Renal pelvis (tissue), 4 donors: Measurements from ENCODE around the gene ZNF487. TPM values are rescaled to one million over a fixed set of nuclear protein-coding genes. Genes with fewer than 3 reads are reported as not detected.
A peak's percentile ranks its signal among the peaks of the same experiment; 100 is the strongest.
"Not testable (repeated sequence)": the region's sequence is repeated elsewhere in the genome, so short reads cannot be mapped to it uniquely, and the experiment has no call there.

Source experiments
- DNase-seq: peaks from one replicate; pipeline ENCODE4 v3.0.0-alpha.2; 2013
- polyA plus RNA-seq, 3 donors: library from polyadenylated mRNA; unstranded; fragments of 120-200 nt; gene quantifications; one replicate each; pipeline ENCODE4 v1.2.1, GENCODE V29; 2013; ENCODE audit not compliant: insufficient read length in 3 of 3

Gene ZNF487
- polyA plus RNA-seq, 3 donors = 9.2 to 14.7 (median 14.2) TPM

GRCh38 chr10:43402880-43403452 lies 33.9 kb upstream of the ZNF487 start:
- DNase-seq = no peak

GRCh38 chr10:43403911-43404703 lies 32.8 kb upstream of the ZNF487 start:
- DNase-seq = no peak

- no peak for DNase-seq
These were observed 32.2 kb upstream of the ZNF487 start for GRCh38 chr10:43404704-43405084.

- peak; percentile 61 for DNase-seq
These were observed 29.7 kb upstream of the ZNF487 start for GRCh38 chr10:43407148-43407575.

GRCh38 chr10:43407576-43408330 lies 29.2 kb upstream of the ZNF487 start:
- DNase-seq = peak; percentile 89

- DNase-seq = no peak
These were observed 28.6 kb upstream of the ZNF487 start for GRCh38 chr10:43408331-43408709.

- DNase-seq = peak; percentile 96
These were observed 28.1 kb upstream of the ZNF487 start, which contains the start of gene HNRNPF for GRCh38 chr10:43408710-43409384. TSS of gene HNRNPF (minus strand) at chr10:43409186. CDS start at chr10:43387884, 21,302 bp downstream.

- DNase-seq = no peak
These were observed 27.4 kb upstream of the ZNF487 start for GRCh38 chr10:43409385-43410109.

GRCh38 chr10:43410345-43410744 lies 26.6 kb upstream of the ZNF487 start:
- no peak for DNase-seq

- no peak for DNase-seq
These were observed 25.4 kb upstream of the ZNF487 start for GRCh38 chr10:43411536-43411935.

GRCh38 chr10:43415544-43415943 lies 21.4 kb upstream of the ZNF487 start:
- no peak for DNase-seq

GRCh38 chr10:43417950-43418768 lies 18.8 kb upstream of the ZNF487 start:
- no peak for DNase-seq

GRCh38 chr10:43419997-43420368 lies 16.9 kb upstream of the ZNF487 start:
- DNase-seq = no peak

GRCh38 chr10:43420369-43421200 lies 16.3 kb upstream of the ZNF487 start:
- peak; percentile 83 for DNase-seq

GRCh38 chr10:43421201-43421507 lies 15.8 kb upstream of the ZNF487 start:
- no peak for DNase-seq

- no peak for DNase-seq
These were observed 15.4 kb upstream of the ZNF487 start for GRCh38 chr10:43421519-43421918.

- DNase-seq = not testable (repeated sequence)
These were observed 15.0 kb upstream of the ZNF487 start for GRCh38 chr10:43421944-43422343.

GRCh38 chr10:43424416-43424815 lies 12.5 kb upstream of the ZNF487 start:
- DNase-seq = no peak

GRCh38 chr10:43426476-43426875 lies 10.4 kb upstream of the ZNF487 start:
- DNase-seq = not testable (repeated sequence)
